ENCODE results near the gene TBATA.

DNA sequence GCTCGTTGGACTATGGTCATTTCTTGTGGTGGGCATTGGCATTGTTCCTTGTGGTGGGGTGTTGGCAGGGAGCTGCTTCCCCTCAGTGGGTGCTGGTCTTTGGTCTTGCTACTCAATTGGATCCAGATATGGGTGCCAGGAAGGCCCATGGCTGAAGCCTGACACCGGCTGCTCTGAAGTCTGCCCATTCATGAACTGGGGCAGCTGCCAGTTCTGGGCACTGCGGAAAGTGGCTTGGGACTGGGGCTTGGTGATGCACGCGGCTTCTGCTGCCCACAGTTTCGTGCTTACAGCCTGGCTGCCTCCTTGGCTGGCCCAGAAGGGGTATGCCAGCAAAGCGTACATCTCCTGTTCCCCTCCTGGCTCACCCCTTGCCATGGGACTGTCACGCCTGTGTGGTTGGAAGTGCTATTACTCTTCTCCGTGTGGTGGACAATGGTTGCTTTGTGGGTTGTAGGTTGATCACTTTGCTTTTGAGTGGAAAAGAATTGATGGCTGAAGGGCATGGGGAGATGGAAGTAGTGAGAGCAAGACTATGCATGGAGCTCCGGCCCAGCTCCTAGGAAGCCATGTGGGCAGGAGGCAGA is 58.2 kb downstream of the TBATA start:
- no peak for TF ChIP-seq POLR2AphosphoS5 (IDR thresholded peaks at IDR 0.05)
- TF ChIP-seq, protein P1, sequence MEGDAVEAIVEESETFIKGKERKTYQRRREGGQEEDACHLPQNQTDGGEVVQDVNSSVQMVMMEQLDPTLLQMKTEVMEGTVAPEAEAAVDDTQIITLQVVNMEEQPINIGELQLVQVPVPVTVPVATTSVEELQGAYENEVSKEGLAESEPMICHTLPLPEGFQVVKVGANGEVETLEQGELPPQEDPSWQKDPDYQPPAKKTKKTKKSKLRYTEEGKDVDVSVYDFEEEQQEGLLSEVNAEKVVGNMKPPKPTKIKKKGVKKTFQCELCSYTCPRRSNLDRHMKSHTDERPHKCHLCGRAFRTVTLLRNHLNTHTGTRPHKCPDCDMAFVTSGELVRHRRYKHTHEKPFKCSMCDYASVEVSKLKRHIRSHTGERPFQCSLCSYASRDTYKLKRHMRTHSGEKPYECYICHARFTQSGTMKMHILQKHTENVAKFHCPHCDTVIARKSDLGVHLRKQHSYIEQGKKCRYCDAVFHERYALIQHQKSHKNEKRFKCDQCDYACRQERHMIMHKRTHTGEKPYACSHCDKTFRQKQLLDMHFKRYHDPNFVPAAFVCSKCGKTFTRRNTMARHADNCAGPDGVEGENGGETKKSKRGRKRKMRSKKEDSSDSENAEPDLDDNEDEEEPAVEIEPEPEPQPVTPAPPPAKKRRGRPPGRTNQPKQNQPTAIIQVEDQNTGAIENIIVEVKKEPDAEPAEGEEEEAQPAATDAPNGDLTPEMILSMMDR (IDR thresholded peaks at IDR 0.05): no peak
